Neural cell (in vitro differentiated cells): Measurements from ENCODE around the gene LRFN3.

ENCODE experiments used
- CTCF ChIP-seq: fragments of 450-650 bp; IDR thresholded peaks from 2 replicates; pipeline ENCODE4 v1.5.1; 2014; ENCODE audit warnings: antibody characterized with exemption, mild to moderate bottlenecking, moderate library complexity; ENCODE audit not compliant: poor library complexity, severe bottlenecking
- MXI1 ChIP-seq: fragments of 450-650 bp; conservative IDR thresholded peaks from 2 replicates; pipeline ENCODE4 v1.6.1; 2014; ENCODE audit warnings: antibody characterized with exemption, mild to moderate bottlenecking; ENCODE audit not compliant: poor library complexity, severe bottlenecking

GRCh38 chr19:35955881-35956634, 19.9 kb downstream of the LRFN3 start:
- TF ChIP-seq CTCF (no peak), MXI1 (no peak)
